HFF-Myc (cell line): ENCODE measurements around the gene TRPV5.

Experiments
- DNase-seq: peaks from one replicate; pipeline ENCODE4 v3.0.0-alpha.2; 2011; ENCODE audit warnings: low read depth; ENCODE audit errors: extremely low read depth
- H3K4me3 ChIP-seq: replicated peaks from 2 replicates; pipeline ENCODE4 v1.5.1; 2011; ENCODE audit warnings: low read depth, mild to moderate bottlenecking, control low read depth, low read length
- TF ChIP-seq, protein P1 (sequence below): IDR thresholded peaks from 2 replicates; pipeline ENCODE4 v1.5.1; 2012; ENCODE audit warnings: mild to moderate bottlenecking, low read depth, low read length, control low read depth; ENCODE audit errors: missing control alignments

TRPV5 gene

DNA sequence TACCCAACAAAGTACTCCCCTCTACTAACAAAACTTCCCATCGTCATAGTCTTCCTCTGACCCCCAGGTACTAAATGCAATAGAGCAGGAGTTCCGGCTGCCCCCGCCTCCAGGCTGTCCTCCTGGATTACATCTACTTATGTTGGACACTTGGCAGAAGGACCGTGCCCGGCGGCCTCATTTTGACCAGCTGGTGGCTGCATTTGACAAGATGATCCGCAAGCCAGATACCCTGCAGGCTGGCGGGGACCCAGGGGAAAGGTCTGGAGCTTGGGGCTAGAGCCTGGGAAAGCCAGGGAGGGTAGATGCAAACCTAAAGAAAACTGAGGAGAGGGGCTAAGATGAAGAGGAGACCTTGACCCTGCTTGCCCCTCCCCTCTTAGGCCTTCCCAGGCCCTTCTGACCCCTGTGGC, 63.4 kb downstream of the TRPV5 start:
- H3K4me3 ChIP-seq, result no peak overlapping the region
- TF ChIP-seq, protein P1, sequence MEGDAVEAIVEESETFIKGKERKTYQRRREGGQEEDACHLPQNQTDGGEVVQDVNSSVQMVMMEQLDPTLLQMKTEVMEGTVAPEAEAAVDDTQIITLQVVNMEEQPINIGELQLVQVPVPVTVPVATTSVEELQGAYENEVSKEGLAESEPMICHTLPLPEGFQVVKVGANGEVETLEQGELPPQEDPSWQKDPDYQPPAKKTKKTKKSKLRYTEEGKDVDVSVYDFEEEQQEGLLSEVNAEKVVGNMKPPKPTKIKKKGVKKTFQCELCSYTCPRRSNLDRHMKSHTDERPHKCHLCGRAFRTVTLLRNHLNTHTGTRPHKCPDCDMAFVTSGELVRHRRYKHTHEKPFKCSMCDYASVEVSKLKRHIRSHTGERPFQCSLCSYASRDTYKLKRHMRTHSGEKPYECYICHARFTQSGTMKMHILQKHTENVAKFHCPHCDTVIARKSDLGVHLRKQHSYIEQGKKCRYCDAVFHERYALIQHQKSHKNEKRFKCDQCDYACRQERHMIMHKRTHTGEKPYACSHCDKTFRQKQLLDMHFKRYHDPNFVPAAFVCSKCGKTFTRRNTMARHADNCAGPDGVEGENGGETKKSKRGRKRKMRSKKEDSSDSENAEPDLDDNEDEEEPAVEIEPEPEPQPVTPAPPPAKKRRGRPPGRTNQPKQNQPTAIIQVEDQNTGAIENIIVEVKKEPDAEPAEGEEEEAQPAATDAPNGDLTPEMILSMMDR, result no peak
- DNase-seq, result no peak

DNA sequence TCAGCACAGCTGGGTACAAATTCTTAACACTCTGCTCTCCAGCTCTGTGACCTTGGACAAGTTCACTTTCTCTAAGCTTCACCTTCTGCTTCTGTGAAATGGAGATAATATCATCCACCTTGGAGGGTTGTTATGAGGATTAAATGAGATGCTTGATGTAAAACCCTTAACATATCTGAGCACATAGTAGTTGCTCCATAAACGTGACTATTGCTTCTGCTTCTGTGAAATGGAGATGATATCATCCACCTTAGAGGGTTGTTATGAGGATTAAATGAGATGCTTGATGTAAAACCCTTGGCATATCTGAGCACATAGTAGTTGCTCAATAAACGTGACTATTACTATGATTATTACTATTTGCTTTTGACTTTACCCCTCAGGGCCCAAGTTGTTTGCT, 64.1 kb downstream of the TRPV5 start:
- TF ChIP-seq, protein P1, result no peak
- no peak overlapping the region for H3K4me3 ChIP-seq
- no peak for DNase-seq

DNA sequence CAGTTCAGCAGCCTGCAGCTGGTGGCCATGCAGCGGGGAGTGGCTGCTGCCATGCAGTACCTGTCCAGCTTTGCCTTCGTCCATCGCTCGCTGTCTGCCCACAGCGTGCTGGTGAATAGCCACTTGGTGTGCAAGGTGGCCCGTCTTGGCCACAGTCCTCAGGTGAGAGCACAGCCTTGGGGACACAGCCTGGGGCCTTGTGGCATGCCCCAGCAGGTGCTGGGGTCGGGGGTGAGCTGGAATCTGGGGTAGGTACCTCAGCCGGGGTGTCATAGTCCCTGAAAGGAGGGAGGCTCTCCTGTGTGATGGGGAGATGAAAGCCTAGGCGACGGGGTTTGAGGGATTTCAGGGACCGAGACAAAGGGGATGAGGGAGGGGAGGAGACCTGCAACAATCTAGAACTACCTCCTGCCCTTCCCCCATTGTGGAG, 64.5 kb downstream of the TRPV5 start:
- no peak overlapping the region for H3K4me3 ChIP-seq
- TF ChIP-seq, protein P1, result no peak
- no peak for DNase-seq

DNA sequence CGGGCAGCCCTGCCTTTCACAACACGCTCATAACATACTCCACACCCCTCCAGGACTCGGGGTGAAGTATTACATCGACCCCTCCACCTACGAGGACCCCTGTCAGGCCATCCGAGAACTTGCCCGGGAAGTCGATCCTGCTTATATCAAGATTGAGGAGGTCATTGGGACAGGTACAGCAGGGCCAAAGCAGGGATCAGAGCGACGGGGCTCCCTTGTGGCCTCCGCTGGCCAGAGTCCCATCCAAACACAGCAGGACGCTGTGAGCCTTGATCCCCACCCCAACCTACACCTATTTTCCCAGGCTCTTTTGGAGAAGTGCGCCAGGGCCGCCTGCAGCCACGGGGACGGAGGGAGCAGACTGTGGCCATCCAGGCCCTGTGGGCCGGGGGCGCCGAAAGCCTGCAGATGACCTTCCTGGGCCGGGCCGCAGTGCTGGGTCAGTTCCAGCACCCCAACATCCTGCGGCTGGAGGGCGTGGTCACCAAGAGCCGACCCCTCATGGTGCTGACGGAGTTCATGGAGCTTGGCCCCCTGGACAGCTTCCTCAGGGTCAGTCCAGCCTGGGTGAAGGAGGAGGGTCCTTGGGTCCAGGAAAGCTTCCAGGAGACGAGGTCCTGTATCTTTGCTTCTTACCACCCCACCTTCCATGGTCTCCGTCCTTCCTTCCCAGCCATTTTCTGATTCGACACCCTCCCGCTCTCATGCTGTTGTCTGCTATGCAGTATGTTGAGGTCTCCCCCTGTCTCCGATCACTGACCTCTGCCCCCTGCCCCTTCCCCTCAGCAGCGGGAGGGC, 65.2 kb downstream of the TRPV5 start:
- no peak overlapping the region for H3K4me3 ChIP-seq
- TF ChIP-seq, protein P1, result no peak
- no peak for DNase-seq

DNA sequence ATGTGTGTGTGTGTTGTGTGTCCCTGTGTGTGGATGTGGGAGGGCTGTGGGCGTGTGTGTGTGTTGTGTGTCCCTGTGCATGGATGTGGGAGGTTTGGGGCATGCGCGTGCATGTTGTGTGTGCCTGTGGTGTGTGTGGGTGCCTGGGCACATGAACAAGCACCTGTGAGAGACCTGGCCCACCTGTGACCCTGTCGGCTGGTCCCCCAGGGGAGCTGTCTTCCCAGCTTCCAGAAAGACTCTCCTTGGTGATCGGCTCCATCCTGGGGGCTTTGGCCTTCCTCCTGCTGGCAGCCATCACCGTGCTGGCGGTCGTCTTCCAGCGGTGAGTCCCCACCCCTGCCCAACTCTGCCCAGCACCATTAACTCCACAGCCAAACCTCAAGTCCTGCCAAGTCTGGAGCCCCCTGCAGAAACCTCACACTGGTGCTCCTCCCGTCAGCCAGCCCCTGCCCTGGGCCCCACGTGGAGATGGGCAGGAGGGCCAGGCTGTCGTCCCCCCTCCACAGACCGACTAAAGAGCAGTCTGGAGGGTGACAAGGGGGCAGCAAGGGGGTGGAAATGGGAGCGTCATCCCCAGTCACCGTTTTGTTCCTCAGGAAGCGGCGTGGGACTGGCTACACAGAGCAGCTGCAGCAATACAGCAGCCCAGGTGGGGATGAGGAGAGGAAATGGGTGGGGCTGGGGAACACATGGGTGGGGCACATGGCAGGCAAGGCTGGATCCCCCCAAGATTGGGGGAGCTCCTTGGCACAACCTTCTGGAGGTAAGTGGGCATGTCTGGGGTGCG, 66.0 kb downstream of the TRPV5 start:
- TF ChIP-seq, protein P1, result no peak
- DNase-seq, result no peak

DNA sequence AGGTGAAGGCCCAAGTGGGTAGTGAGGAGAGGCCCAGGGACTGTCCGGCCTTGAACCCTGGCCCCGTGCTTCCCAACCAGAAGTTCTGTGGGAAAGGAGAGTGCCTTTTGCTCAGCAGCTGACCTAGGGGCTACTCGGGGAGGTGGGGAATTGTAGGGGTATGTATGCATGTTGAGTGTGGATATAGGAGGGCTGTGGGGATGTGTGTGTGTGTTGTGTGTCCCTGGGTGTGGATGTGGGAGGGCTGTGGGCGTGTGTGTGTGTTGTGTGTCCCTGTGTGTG, 66.5 kb downstream of the TRPV5 start:
- no peak for DNase-seq
- H3K4me3 ChIP-seq, result no peak overlapping the region
- TF ChIP-seq, protein P1, result no peak

More for the DNA sequence above, 66.0 kb downstream of the TRPV5 start:
- no peak overlapping the region for H3K4me3 ChIP-seq
